ENCODE results near the gene PAXX. TPM values are rescaled to one million over a fixed set of nuclear protein-coding genes. Genes with fewer than 3 reads are reported as not detected.

Gene PAXX
- total and polyA plus RNA-seq, 2 donors (not counting 1 experiment from before 2014, with no cell fraction given) = 6.1 to 13.7 TPM

DNA sequence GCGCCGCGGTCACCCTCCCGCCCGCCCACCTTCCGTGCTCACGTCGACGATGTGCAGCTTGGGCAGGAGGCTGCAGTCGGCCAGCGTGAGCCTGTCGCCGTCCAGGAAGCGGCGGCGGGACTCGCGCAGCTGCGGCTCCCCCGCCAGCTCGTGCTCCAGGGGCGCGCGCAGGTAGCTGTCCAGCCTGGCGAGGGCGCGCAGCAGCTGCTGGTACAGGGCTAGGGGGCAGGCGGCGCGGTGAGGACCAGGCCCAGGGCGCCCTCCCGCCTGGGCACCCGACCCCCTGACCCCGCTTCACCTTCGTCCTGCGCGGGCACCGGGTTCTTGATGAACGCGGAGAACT is 2.6 kb downstream of the PAXX start:
- no peak overlapping the region for H2AFZ ChIP-seq (ENCODE audit: low read length)
- no peak for DNase-seq (ENCODE audit: low read depth in 2 of 2)
- no peaks in the 10 kb centered on the region for H3K9me3 ChIP-seq (ENCODE audit: control insufficient read depth, insufficient read depth, low read depth, low read length)
- H4K20me1 ChIP-seq (ENCODE audit: control insufficient read depth, extremely low read depth, insufficient read depth, low read length) = no peaks in the 10 kb centered on the region
- H3K27ac ChIP-seq (ENCODE audit: insufficient read depth, low read length) = no peak overlapping the region
- H3K36me3 ChIP-seq (ENCODE audit: control insufficient read depth, insufficient read depth, low read length) = peaks cover 2% of the 10 kb centered on the region
- peaks cover 14% of the 10 kb centered on the region for H3K4me1 ChIP-seq (ENCODE audit: control insufficient read depth, extremely low read depth, insufficient read depth, low read length)
- no peak overlapping the region for H3K4me2 ChIP-seq (ENCODE audit: extremely low read depth, insufficient read depth, low read length)
- TF ChIP-seq, protein P1, sequence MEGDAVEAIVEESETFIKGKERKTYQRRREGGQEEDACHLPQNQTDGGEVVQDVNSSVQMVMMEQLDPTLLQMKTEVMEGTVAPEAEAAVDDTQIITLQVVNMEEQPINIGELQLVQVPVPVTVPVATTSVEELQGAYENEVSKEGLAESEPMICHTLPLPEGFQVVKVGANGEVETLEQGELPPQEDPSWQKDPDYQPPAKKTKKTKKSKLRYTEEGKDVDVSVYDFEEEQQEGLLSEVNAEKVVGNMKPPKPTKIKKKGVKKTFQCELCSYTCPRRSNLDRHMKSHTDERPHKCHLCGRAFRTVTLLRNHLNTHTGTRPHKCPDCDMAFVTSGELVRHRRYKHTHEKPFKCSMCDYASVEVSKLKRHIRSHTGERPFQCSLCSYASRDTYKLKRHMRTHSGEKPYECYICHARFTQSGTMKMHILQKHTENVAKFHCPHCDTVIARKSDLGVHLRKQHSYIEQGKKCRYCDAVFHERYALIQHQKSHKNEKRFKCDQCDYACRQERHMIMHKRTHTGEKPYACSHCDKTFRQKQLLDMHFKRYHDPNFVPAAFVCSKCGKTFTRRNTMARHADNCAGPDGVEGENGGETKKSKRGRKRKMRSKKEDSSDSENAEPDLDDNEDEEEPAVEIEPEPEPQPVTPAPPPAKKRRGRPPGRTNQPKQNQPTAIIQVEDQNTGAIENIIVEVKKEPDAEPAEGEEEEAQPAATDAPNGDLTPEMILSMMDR (conservative IDR thresholded peaks at IDR 0.05 in 1 of 2, IDR thresholded peaks at IDR 0.05 in 1 of 2; ENCODE audit: low read depth in 1 of 2, low read length in 2 of 2) = no peak
- no peak for TF ChIP-seq EZH2 (IDR thresholded peaks at IDR 0.05; ENCODE audit: low read length, missing control alignments)
- H3K27me3 ChIP-seq (ENCODE audit: control insufficient read depth, insufficient read depth, low read length) = peaks cover 6% of the 10 kb centered on the region
- peaks cover 4% of the 10 kb centered on the region for H3K79me2 ChIP-seq (ENCODE audit: control insufficient read depth, insufficient read depth, low read length)
- no peak overlapping the region for H3K4me3 ChIP-seq (replicated peaks in 1 of 4; ENCODE audit: control extremely low read depth in 1 of 4, insufficient read depth in 1 of 4, low read depth in 3 of 4, low read length in 4 of 4)
- no peak overlapping the region for H3K9ac ChIP-seq (ENCODE audit: insufficient read depth, low read length)

DNA sequence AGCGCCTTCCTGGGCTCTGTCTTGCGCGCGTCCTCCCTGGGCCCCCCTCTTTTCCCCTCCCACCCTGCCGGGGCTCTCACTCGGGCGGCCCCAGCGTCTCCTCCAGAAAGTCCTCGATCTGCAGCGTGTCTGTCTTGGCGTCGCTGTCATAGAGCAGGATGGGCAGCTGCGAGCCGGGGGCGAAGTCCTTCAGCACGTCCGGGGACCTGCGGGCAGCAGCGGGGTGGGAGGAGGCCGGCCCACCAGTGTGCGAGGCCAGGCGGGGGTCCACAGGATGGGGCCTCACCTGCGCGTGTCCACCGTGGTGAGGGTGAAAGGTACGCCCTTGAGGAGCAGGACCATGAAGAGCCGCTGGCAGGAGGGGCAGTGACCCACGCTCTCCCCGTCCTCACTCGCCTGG is 3.1 kb downstream of the PAXX start:
- Histone ChIP-seq H3K27me3 (ENCODE audit: control insufficient read depth, insufficient read depth, low read length) (peaks cover 3% of the 10 kb centered on the region), H2AFZ (ENCODE audit: low read length) (no peak overlapping the region), H3K36me3 (ENCODE audit: control insufficient read depth, insufficient read depth, low read length) (peaks cover 2% of the 10 kb centered on the region), H3K4me1 (ENCODE audit: control insufficient read depth, extremely low read depth, insufficient read depth, low read length) (peaks cover 15% of the 10 kb centered on the region), H3K79me2 (ENCODE audit: control insufficient read depth, insufficient read depth, low read length) (peaks cover 4% of the 10 kb centered on the region), H3K4me3 (replicated peaks in 1 of 4; ENCODE audit: control extremely low read depth in 1 of 4, insufficient read depth in 1 of 4, low read depth in 3 of 4, low read length in 4 of 4) (no peak overlapping the region), H3K9me3 (ENCODE audit: control insufficient read depth, insufficient read depth, low read depth, low read length) (no peaks in the 10 kb centered on the region), H3K9ac (ENCODE audit: insufficient read depth, low read length) (no peak overlapping the region), H3K27ac (ENCODE audit: insufficient read depth, low read length) (no peak overlapping the region), H3K4me2 (ENCODE audit: extremely low read depth, insufficient read depth, low read length) (no peak overlapping the region), H4K20me1 (ENCODE audit: control insufficient read depth, extremely low read depth, insufficient read depth, low read length) (no peaks in the 10 kb centered on the region)
- DNase-seq (ENCODE audit: low read depth in 2 of 2) = no peak
- TF ChIP-seq, protein P1 (conservative IDR thresholded peaks at IDR 0.05 in 1 of 2, IDR thresholded peaks at IDR 0.05 in 1 of 2; ENCODE audit: low read depth in 1 of 2, low read length in 2 of 2) = no peak
- TF ChIP-seq EZH2 (IDR thresholded peaks at IDR 0.05; ENCODE audit: low read length, missing control alignments) = no peak

GRCh38 chr9:136995772-136996311 is 3.6 kb downstream of the PAXX start:
- Histone ChIP-seq H3K27ac (ENCODE audit: insufficient read depth, low read length) (no peak overlapping the region), H3K27me3 (ENCODE audit: control insufficient read depth, insufficient read depth, low read length) (no peaks in the 10 kb centered on the region), H3K79me2 (ENCODE audit: control insufficient read depth, insufficient read depth, low read length) (peaks cover 4% of the 10 kb centered on the region), H2AFZ (ENCODE audit: low read length) (no peak overlapping the region), H4K20me1 (ENCODE audit: control insufficient read depth, extremely low read depth, insufficient read depth, low read length) (no peaks in the 10 kb centered on the region), H3K4me3 (replicated peaks in 1 of 4; ENCODE audit: control extremely low read depth in 1 of 4, insufficient read depth in 1 of 4, low read depth in 3 of 4, low read length in 4 of 4) (peak overlapping the region in 1 of 4 experiments; percentile 1), H3K9me3 (ENCODE audit: control insufficient read depth, insufficient read depth, low read depth, low read length) (no peaks in the 10 kb centered on the region), H3K36me3 (ENCODE audit: control insufficient read depth, insufficient read depth, low read length) (peaks cover 2% of the 10 kb centered on the region), H3K4me2 (ENCODE audit: extremely low read depth, insufficient read depth, low read length) (peak overlapping the region; percentile 54), H3K9ac (ENCODE audit: insufficient read depth, low read length) (no peak overlapping the region), H3K4me1 (ENCODE audit: control insufficient read depth, extremely low read depth, insufficient read depth, low read length) (peaks cover 18% of the 10 kb centered on the region)
- peak; percentile 39 to 50 for DNase-seq (ENCODE audit: low read depth in 2 of 2)
- no peak for TF ChIP-seq EZH2 (IDR thresholded peaks at IDR 0.05; ENCODE audit: low read length, missing control alignments)
- TF ChIP-seq, protein P1 (conservative IDR thresholded peaks at IDR 0.05 in 1 of 2, IDR thresholded peaks at IDR 0.05 in 1 of 2; ENCODE audit: low read depth in 1 of 2, low read length in 2 of 2) = no peak
